ENCODE measurements around the gene SIDT2. TPM values are rescaled to one million over a fixed set of nuclear protein-coding genes. Genes with fewer than 3 reads are reported as not detected.
"Not testable (repeated sequence)": the region's sequence is repeated elsewhere in the genome, so short reads cannot be mapped to it uniquely, and the experiment has no call there.

The SIDT2 gene
- total RNA-seq, 4 donors from 2014 or later, result 72.6 to 132 (median 125) TPM

GRCh38 chr11:117209351-117210125, 31.0 kb downstream of the SIDT2 start:
- H3K4me1 ChIP-seq; DNase-seq (ENCODE audit: low spot score in 2 of 2); H3K27ac ChIP-seq: not testable (repeated sequence)

GRCh38 chr11:117210620-117211019, 32.1 kb downstream of the SIDT2 start:
- Histone ChIP-seq H3K27ac (no peak overlapping the region), H3K4me3 (no peak overlapping the region), H3K27me3 (no peaks in the 10 kb centered on the region), H3K36me3 (peaks cover 0 to 58% (median 0%) of the 10 kb centered on the region in 3 donors), H3K4me1 (peaks cover 0 to under 1% (median 0%) of the 10 kb centered on the region in 4 donors), H3K9me3 (no peaks in the 10 kb centered on the region)
- TF ChIP-seq EP300 (IDR thresholded peaks at IDR 0.05), result no peak
- TF ChIP-seq POLR2A (IDR thresholded peaks at IDR 0.05), result no peak
- no peak for TF ChIP-seq CTCF (IDR thresholded peaks at IDR 0.05)
- DNase-seq (ENCODE audit: low spot score in 2 of 2), result no peak
- 92 to 96% methylated on average over 3 of the region's 3 CpGs for WGBS, 2 donors

More at GRCh38 chr11:117209351-117210125, 31.0 kb downstream of the SIDT2 start:
- not testable (repeated sequence) for H3K9me3 ChIP-seq, H3K27me3 ChIP-seq, H3K4me3 ChIP-seq
- WGBS, 2 donors, result 86 to 87% methylated on average over 8 of the region's 8 CpGs
- H3K36me3 ChIP-seq, result peaks cover 0 to 58% (median 0%) of the 10 kb centered on the region in 3 donors

- no peaks in the 10 kb centered on the region for H3K27me3 ChIP-seq
- TF ChIP-seq CTCF (IDR thresholded peaks at IDR 0.05), result no peak
- TF ChIP-seq POLR2A (IDR thresholded peaks at IDR 0.05), result no peak
- no peak for TF ChIP-seq EP300 (IDR thresholded peaks at IDR 0.05)
- no peak overlapping the region for H3K27ac ChIP-seq
- no peak overlapping the region for H3K4me3 ChIP-seq
- H3K9me3 ChIP-seq, result no peaks in the 10 kb centered on the region
- 88 to 92% methylated on average over 11 of the region's 11 CpGs for WGBS, 2 donors
- H3K36me3 ChIP-seq, result peaks cover 0 to 66% (median 2%) of the 10 kb centered on the region in 3 donors
- peaks cover 0 to 22% (median 2%) of the 10 kb centered on the region in 4 donors for H3K4me1 ChIP-seq
- DNase-seq (ENCODE audit: low spot score in 2 of 2), result no peak
These were observed 34.3 kb downstream of the SIDT2 start for GRCh38 chr11:117212697-117213355.

GRCh38 chr11:117214404-117215110, 36.0 kb downstream of the SIDT2 start:
- H3K4me3 ChIP-seq, result no peak overlapping the region
- H3K27me3 ChIP-seq, result no peaks in the 10 kb centered on the region
- peaks cover 0 to 82% (median 15%) of the 10 kb centered on the region in 3 donors for H3K36me3 ChIP-seq
- H3K9me3 ChIP-seq, result no peaks in the 10 kb centered on the region
- DNase-seq (ENCODE audit: low spot score in 2 of 2), result no peak
- H3K27ac ChIP-seq, result peak overlapping the region in 1 of 4 donors; percentile 5
- no peak for TF ChIP-seq CTCF (IDR thresholded peaks at IDR 0.05)
- WGBS, 2 donors, result 55 to 59% methylated on average over 7 of the region's 7 CpGs
- peaks cover 4 to 39% (median 10%) of the 10 kb centered on the region in 4 donors for H3K4me1 ChIP-seq

GRCh38 chr11:117217141-117218084, 38.9 kb downstream of the SIDT2 start:
- peak overlapping the region; percentile 75 to 93 (median 87) for H3K27ac ChIP-seq
- no peak for DNase-seq (ENCODE audit: low spot score in 2 of 2)
- H3K4me3 ChIP-seq, result peak overlapping the region in 1 of 4 donors; percentile 6
- WGBS, 2 donors, result 66 to 69% methylated on average over 11 of the region's 11 CpGs
- H3K27me3 ChIP-seq, result no peaks in the 10 kb centered on the region
- H3K9me3 ChIP-seq, result no peaks in the 10 kb centered on the region
- H3K36me3 ChIP-seq, result peaks cover 0 to 64% (median 16%) of the 10 kb centered on the region in 3 donors
- H3K4me1 ChIP-seq, result peaks cover 10 to 68% (median 38%) of the 10 kb centered on the region in 4 donors
- TF ChIP-seq CTCF (IDR thresholded peaks at IDR 0.05), result no peak
- peak; percentile 29 to 81 for TF ChIP-seq EP300 (IDR thresholded peaks at IDR 0.05)
- peak in 1 of 2 donors; percentile 26 for TF ChIP-seq POLR2A (IDR thresholded peaks at IDR 0.05)

Data from tibial nerve (tissue), 4 donors.